Kidney glomerular epithelial cell (primary cell): Measurements from ENCODE around the gene MERTK.
"Not testable (repeated sequence)": the region's sequence is repeated elsewhere in the genome, so short reads cannot be mapped to it uniquely, and the experiment has no call there.

ENCODE experiments used
- DNase-seq: peaks from one replicate; lab custom pipeline; 2025; lab: John Stamatoyannopoulos, UW

The MERTK gene

DNA sequence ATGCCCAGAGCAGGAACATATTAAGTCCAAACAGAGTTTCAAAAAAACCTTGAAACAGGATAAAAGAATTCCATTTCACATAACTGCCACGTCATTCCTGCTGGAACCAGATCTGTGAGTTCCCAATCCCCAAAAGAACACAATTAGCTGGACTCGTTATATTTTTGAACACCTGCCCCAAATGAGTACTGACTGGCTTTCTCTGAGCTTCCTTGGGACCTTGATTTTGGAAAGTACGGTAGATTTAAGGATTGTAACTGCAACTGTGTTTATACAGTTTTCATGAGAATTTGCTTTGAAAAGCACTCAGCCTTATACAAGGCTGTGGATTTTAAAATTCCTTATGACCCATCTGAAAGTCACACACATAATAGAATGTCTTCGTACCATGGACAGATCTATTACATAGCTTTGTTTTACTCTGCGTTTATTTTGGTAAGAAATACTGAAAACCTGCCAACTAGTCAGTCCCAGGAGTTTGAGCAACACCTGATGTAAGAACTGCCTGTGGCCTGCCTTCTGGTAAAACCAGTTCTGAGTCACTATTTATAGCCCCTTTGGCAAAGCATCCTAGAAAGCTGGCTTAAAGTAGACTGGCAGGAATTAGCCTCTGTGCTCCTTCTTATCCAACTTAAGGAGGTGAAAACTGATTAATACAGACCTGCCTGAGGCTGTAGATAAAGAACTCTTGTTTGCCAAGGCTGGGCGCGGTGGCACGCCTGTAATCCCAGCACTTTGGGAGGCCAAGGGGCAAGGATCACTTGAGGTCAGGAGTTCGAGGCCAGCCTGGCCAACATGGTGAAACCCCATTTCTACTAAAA is 48.1 kb downstream of the MERTK start:
- peak; percentile 49 for DNase-seq

DNA sequence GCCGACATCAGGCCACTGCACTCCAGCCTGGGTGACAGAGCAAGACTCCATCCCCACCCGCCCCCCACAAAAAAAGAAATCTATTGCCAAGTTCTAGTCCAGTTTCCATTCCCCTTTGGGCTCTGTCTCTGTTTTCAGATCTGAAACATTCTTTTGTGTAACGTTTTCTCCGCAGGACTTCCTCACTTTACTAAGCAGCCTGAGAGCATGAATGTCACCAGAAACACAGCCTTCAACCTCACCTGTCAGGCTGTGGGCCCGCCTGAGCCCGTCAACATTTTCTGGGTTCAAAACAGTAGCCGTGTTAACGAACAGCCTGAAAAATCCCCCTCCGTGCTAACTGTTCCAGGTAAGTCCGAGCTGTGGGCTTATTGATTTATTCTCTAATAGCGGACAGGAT is 48.8 kb downstream of the MERTK start:
- DNase-seq, result no peak

GRCh38 chr2:111948832-111949231 is 50.4 kb downstream of the MERTK start:
- DNase-seq, result no peak

- DNase-seq, result no peak
Observed at GRCh38 chr2:111950236-111950635, 51.8 kb downstream of the MERTK start.

GRCh38 chr2:111951486-111951885 is 53.1 kb downstream of the MERTK start:
- DNase-seq, result no peak

GRCh38 chr2:111952871-111953452 is 54.6 kb downstream of the MERTK start:
- DNase-seq, result no peak

DNA sequence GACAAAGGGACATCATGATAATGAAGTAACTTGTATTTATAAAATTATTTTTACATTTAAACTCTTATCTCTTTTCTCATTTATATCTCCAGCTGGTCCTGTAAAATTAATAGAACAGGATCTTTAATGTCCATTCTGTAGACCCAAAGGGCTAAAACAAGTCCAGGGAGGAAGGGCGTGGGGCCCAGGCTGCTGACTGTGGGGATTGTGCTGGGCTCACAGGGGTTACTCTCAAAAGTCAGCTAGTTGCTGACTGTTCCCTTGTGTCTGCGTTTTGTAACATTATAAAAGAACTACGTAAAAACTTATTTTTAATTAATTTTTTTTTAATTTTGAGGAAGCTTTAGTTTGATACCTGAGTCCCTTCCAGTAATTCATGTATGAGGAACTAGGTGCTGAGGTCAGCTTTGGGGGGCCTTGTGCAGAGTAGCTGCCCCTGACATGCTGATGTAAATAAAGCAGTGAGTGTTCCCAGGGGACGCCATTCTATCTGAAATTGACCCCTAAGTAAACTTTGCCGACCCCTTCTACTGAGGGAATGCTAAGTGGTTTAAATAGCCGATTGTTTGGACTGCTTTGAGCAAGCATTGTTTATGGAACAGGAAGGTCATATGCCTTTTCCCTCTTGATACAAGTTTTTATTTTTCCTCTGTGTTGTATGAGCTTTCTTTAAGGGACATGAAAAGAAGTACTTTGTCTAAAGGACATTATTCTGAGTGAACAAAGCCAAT is 56.4 kb downstream of the MERTK start:
- no peak for DNase-seq

DNA sequence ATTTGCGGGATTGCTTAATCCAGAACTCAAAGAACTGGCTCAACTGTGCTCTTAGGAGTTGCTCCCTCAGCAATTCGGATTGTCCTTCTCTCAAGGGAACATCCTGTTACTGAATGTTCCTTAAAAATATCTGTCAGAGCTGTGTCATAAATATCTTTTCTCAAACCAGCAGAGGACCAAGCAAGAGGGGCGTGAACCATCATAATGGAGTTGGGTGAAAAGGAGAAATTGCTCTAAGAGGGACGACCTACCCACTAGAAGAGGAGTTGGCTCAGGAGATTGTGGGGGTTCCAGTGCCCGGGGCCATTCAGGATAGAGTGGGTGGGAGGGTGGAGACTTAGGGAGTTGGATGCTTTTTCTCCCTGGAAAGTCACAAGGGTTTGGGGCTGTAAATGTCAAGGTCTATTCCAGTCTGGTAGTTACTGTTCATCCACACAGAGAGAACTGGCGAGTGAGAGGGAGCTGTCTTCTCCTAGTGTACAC is 59.5 kb downstream of the MERTK start:
- no peak for DNase-seq

DNA sequence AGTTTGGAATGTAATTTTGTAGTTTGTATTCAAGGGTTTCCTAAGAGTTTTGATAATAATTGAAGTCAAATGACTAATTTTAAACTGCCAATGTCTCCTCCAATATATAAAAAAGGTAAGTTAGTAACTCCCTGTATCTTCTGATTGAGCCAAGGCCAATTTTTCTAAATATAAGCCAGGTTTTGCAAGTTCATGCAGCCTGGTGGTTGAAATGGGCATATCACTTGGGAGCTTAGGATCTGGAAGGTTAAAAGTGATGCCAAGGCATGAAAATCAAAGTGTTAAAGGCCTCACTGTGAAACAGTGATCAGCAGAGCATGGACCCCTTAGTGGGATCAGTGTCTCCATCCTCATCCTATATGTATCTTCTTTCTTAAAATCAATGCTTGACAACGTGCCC is 60.5 kb downstream of the MERTK start:
- no peak for DNase-seq

DNA sequence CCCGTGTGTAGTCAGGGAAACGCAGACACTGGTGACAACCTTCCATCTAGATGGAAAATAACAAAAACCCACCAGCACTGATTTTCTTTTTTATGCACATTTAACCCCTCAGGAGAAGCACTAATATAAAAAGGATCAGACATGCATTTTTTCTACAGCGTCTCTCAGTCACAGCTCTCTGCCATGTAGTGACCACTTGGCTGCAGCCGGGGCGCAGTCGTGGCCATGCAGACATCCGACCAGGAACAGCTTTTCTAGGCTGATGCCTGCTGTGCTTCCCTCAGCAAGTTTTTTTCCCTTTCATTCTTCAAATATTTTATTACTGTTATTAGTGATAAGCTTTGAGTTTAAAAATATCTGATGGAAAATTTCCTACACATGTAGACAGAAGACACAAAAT is 63.3 kb downstream of the MERTK start:
- no peak for DNase-seq

DNA sequence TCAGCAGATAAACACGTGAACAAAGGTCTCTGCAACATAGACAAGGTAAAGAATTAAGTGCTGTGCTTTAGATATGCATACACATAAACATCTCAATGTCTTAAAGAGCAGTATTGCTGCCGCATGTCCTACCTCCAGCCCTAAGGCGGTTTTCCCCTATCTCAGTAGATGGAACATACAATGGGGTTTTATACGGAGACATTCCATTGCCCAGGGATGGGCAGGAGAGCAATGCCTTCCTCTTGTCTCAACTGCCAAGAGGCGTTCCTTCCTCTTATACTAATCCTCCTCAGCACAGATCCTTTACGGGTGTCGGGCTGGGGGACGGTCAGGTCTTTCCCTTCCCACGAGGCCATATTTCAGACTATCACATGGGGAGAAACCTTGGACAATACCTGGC is 64.7 kb downstream of the MERTK start:
- DNase-seq, result not testable (repeated sequence)

DNA sequence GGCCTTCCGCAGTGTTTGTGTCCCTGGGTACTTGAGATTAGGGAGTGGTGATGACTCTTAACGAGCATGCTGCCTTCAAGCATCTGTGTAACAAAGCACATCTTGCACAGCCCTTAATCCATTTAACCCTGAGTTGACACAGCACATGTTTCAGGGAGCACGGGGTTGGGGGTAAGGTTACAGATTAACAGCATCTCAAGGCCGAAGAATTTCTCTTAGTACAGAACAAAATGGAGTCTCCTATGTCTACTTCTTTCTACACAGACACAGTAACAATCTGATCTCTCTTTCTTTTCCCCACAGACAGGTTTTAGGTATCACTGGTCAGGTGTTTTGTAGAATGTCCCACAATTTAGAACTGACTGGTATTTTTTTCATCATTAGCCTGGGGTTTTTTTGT is 65.1 kb downstream of the MERTK start:
- DNase-seq, result not testable (repeated sequence)

DNA sequence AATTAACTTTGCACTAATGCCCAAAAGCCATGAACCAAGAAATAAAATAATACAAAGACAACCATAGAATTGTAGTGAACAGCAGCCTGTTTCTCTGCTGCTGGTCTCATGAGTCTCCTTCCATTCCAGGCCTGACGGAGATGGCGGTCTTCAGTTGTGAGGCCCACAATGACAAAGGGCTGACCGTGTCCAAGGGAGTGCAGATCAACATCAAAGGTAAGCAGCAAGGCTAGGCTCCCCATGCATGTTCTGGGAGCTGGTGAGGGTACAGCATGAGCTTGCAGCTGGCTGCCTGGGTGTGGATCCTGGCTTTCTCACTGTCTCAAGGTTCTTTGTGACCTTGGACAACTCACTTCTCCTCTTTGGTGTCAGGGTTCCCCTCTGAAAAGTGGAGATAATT is 66.7 kb downstream of the MERTK start:
- DNase-seq, result no peak

DNA sequence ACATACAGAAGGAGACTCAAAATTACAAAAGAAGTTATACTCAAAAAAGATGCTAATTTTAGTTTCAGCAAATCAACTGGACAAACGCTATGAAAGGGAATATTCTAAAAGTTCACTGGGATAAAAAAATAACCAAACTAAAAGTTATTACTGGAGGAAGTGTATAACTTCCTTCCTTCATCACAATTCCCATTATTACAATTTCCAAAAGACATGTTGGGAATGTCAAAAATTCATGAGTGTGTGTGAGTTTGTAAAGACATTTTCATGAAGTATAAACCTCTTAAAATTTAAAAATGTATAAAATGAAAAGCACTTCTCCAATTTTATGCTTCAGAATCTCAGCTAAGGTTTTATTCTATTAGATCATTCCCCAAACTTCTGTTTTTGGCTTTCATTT is 67.8 kb downstream of the MERTK start:
- DNase-seq, result no peak

GRCh38 chr2:111967018-111967417 is 68.6 kb downstream of the MERTK start:
- DNase-seq, result no peak

DNA sequence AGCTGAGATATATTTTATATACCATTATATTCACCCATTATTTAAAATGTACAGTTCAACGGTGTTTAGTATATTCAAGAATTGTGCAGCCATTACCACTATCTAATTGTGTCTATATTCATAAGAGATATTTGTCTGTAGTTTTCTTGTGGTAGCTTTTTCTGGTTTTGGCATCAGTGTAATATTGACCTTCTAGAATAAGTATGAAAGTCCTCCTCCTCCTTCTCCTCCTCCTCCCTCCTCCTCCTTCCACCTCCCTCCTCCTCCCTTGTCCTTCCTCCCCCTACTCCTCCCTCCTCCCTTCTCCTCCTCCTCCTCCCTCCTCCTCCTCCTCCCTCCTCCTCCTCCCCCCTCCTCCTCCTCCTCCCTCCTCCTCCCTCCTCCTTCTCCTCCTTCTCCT is 72.0 kb downstream of the MERTK start:
- DNase-seq, result no peak

DNA sequence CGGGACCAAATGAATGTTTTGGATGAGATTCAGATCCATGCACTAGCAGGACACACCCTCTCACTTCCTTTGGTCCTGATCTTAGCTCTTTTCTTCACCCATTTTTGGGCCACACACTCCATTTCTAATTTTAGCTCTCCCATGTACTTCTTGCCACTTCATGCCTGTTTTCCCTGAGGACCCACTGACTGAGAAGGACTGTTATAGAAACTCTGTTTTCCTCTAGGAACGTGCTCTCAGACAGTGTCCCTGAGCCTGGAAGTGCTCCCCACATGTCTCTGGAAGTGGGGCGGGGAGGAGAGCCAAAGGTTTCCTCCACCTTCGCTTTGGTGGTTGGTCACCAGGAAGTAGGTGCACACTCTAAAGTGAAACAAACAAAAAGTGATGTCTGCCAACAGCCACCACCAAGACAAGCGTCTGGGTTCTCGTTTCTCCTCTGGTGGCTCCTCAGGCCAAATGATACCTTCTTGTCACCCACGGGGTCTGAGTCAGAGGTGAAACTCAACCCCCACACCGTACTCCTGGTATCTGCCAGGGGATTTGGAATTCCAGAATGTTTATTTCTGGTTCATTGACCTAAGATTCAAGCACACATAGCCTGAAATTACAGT is 74.7 kb downstream of the MERTK start:
- DNase-seq, result peak; percentile 2

DNA sequence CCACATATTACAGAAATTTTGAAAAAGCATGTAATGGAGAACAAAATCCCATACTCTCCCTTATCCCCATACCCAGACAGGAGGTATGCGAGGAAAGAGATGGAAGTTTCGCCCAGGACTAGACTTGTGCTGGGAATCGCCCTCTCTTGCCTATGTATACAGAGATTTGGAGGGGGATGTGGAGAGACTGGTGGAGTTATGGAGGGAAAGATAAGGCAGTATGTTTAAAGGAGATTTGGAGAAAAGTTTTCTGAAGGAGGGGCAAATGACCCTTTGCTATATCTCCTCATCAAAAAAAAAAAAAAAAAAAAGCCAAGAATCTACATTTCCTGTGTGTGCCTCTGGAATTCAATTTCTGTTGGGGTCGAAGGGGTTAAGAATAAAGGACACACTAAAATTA is 75.3 kb downstream of the MERTK start:
- no peak for DNase-seq

DNA sequence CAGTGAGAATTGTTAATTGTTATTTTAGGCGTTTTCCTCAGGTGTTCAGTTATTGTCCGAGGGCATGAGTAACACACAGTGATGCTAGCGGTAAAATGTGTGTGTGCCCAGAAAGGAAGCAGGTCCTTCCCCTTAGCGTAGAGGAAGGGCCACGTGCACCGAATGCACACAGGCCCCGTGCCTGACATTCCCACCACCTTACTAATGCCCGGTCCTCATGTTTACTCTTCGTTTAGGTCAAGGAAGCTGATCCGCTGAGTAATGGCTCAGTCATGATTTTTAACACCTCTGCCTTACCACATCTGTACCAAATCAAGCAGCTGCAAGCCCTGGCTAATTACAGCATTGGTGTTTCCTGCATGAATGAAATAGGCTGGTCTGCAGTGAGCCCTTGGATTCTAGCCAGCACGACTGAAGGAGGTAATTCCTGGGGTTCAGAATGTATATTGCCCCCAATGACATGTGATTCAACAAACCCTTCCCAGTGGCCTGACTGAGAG is 76.7 kb downstream of the MERTK start:
- peak; percentile 87 for DNase-seq

DNA sequence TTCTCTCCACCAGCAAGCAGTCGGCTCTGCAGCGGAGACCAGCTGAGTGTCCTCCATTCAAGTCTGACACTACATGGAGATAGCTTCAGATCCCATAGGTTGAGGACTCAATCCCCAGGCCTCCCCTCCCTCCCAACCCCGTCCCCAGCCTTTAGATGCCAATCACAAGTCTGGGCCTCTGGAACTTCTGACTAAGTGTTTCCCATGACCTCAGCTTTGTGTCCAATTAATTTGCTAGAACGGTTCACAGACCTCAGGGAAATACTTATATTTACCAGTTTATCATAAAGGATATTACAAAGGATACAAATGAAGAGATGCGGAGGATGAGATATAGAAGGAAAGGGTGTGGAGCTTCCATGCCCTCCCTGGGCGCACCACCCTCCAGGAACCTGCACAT is 77.4 kb downstream of the MERTK start:
- no peak for DNase-seq

DNA sequence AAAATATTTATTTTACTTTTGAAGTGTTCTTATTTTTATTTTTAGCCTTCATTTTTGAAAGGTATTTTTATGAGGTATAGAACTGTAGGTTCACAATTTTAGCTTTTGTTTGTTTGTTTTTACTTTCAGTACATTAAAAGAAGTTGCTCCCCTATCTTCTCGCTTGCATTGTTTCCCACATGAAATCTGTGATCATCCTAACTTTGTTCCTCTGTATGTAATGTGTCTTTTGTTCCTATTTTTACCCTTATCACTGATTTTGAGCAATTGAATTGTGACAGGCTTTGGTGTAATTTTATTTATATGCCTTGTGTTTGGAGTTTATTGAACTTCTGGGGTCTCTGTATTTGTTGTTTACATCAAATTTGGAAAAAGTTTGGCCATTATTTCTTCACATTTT is 78.8 kb downstream of the MERTK start:
- no peak for DNase-seq

GRCh38 chr2:111978452-111979170 is 80.2 kb downstream of the MERTK start:
- no peak for DNase-seq
